Pulmonary artery endothelial cell (primary cell): ENCODE measurements around the gene TP63. TPM values are rescaled to one million over a fixed set of nuclear protein-coding genes. Genes with fewer than 3 reads are reported as not detected.
"Not testable (repeated sequence)": the region's sequence is repeated elsewhere in the genome, so short reads cannot be mapped to it uniquely, and the experiment has no call there.

ENCODE experiments used
- DNase-seq: peaks from one replicate; pipeline ENCODE4 v3.0.0-alpha.2; 2011; ENCODE audit warnings: low read depth, low spot score
- total RNA-seq: library from RNA; depleted of rRNA; stranded (reverse); fragments of >200 nt; gene quantifications from 2 replicates; pipeline ENCODE4 v1.2.3, GENCODE V29; 2014

The TP63 gene
- total RNA-seq, result 0.11 TPM in 1 of 2 replicates, not detected in the other

DNA sequence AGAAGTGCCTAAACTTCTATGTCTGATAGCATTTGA lies at the start of gene TP63:
TSS of gene TP63 (plus strand) at position 17 of the 36 bp plus-strand sequence. CDS start 127 bp downstream, outside the sequence.
- DNase-seq, result no peak

DNA sequence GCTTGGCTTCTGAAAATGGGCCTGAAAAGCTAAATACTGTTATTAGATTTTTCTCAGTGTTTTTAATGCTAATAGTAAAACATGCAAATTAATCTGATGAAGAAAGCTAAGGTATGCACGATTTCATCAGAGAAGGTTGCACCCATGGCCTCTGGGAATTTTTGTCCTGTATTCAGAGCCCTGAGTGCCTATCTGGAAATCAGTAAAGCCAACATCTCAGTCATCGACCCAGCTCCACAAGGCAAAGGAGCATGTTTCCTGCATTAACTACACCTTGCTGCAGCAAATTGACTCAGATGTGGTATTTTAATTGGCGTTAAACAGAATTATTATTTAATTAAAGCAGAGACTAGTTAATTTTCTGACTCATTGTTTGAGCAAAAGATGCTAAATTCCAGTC lies 49.0 kb upstream of the TP63 start:
- no peak for DNase-seq

DNA sequence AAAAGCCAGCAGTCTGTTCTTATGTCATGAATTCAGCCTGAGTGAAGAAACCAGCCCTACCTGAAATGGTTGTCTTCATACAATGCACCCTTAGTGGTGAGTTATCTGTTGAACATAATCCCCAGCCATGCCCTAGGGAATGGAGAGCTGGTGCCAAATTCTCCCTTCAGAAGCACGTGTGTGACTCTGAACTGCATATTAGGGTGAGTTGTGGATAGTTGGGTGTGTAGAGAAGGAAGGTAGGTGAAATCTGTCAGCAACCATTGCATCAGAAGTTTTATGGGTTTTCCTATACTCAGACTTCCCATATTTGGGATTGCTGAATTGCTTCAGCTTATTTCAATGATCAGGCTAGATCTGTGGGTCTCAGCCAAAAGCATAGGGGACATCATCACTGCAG lies 46.5 kb upstream of the TP63 start:
- DNase-seq, result no peak

DNA sequence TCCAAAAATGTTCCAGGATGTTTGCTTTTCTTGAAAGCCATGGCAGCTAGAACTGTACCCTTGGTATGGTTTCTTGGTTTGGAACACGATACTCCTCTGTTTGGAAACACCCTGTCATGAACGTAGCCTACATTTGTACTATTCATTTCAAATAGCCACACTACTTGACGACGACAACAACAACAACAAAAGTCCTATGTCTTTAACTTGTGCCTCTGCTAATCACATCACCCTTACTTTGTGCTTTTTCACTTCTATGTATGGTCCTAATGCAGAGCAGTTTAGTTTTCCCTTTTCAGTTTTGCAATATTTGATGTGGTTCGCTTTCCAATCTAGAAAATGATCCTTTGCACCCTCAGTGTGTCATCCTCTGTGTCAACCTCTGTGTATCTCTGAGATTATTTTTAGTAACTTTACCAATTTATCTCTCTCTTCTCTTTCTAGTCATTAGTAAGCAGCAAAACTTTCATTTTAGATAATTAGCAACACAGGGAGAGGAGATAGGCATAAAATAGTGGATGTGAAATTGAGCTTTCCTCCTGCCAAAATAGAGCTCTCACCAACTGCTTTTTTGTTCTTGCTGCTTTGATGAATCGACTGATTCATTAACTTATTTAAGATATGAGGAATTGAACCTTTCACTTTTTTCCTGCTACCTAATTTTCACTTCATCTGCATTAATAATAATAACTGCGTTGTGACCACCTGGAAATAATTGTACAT lies 44.1 kb upstream of the TP63 start:
- no peak for DNase-seq

DNA sequence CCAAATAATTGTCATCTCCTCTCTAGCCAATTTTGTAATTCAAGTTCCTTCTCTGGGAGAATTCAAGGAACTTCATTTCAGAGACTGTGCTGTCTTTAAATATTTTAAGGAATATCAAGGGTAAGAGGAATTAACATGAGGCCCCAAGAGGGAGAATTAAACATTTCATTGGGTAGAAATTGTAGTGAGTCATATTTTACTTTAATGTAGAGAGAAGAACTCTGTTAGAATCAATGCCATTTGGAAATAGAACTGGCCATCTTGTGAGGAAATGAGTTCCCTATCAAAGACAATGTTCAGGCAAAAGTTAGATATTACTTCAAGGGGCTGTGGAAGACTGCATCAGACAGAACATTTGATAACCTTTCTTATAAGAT lies 43.5 kb upstream of the TP63 start:
- DNase-seq, result no peak

DNA sequence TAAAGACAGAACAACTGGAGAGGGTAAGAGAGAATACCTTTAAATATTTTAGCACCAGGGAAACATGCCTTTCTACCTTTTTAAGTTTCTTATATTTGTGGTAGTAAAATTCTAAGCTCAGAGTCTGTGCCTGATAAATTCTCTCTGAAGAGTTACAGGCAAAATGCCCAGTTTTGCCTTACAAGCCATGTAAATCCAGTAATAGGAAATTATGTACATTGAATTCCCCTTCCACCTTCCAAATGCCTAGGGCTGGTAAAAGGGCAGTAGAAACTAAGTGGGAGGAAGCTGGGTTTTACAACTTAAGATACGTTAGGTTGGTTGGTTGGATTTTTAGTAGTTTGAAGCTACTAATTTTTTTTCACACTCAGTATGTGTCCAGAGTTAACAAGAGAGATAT lies 43.1 kb upstream of the TP63 start:
- no peak for DNase-seq

DNA sequence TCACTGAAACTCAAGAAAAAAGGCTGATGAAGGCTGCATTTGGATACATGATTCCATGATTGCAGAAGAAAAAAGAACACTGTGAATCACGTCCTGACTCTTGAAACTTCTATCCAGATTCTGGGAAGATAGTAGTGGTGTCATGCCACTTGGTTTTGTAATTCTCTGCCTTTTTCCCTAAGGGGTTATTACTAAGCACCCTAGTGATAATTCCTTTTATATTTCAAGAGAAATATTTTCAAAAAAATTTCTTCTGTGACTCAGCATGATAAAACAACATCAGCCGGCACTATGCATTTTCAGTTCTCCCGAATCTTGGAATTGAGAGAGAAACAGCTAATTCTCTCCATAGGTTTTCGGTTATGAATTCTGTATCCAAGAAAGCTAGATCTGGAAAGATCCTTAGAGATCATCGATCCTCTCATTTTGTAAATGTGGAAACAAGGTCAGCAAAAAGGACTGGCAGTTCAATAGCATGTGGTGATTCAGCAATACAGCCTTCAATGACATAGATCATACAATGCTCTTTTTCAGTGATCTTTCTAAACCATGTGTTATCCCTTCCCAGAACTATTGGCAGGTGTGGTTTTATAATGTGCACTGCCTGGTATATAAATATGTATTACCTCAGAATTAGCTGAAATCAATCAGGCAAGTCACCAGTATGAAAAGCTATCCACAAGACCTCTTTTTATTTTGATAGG lies 42.6 kb upstream of the TP63 start:
- DNase-seq, result no peak

DNA sequence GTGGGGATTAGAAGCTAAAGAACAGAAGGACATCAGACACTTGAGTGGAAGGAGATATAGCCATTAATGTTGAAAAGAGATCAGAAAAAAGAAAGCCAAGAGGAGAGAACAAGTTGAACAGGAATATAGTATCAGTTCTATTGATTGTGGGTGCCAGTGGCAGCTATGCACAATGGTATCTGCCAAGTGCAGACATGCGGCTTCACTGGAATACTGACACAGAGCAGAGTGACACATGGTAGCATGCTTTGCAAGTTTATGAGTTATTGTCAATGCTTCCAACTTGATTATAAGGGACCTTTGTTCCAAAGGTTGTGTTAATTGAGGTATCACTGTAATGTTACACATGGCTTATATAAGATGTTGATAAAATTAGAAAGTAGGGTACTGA lies 42.0 kb upstream of the TP63 start:
- DNase-seq, result no peak

DNA sequence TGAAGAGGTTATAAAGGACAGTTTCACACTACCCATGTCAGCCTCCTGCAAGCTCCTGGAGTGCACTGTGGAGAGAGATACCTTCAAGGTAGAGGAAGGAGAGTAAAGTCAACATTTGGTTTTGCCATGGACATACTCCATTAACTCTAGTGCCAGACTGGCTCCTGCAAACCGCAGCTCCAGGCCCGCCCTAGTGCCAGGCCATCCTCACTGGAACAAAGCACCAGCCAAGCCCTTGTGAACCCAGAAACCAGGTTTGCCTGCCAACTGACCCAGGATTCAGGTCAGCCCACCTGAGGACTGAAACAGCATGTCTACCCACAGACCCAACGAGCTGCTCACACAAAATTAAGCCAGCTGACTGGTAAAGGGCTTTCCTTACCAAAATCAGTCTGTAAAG lies 41.0 kb upstream of the TP63 start:
- no peak for DNase-seq

DNA sequence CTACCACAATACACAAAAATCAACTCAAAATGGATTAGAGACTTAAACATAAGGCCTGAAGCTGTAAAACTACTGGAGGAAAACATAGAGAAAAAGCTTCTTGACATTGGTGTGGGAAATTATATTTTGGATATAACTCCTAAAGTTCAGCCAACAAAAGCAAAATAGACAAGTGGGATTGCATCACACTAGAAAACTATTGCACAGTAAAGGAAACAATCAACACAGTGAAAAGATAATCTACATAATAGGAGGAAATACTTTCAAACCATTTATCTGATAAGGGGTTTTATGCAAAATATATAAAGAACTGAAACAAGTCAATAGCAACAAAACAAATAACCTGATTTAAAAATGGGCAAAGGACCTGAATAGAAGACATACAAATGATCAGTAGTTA lies 37.6 kb upstream of the TP63 start:
- DNase-seq, result no peak

DNA sequence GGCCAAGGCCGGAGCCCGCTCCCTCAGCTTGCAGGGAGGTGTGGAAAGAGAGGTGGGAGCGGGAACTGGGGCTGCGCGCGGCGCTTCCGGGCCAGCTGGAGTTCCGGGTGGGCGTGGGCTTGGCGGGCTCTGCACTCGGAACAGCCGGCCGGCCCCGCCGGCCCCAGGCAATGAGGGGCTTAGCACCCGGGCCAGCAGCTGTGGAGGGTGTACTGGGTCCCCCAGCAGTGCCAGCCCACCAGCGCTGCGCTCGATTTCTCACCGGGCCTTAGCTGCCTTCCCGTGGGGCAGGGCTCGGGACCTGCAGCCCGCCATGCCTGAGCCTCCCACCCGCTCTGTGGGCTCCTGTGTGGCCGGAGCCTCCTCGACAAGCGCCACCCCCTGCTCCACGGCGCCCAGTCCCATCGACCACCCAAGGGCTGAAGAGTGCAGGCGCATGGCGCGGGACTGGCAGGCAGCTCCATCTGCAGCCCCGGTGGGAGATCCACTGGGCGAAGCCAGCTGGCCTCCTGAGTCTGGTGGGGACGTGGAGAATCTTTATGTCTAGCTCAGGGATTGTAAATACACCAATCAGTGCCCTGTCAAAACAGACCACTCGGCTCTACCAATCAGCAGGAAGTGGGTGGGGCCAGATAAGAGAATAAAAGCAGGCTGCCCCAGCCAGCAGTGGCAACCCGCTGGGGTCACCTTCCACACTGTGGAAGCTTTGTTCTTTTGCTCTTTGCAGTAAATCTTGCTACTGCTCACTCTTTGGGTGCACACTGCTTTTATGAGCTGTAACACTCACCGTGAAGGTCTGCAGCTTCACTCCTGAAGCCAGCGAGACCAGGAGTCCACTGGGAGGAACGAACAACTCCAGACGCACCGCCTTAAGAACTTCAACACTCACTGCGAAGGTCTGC lies 34.9 kb upstream of the TP63 start:
- not testable (repeated sequence) for DNase-seq

DNA sequence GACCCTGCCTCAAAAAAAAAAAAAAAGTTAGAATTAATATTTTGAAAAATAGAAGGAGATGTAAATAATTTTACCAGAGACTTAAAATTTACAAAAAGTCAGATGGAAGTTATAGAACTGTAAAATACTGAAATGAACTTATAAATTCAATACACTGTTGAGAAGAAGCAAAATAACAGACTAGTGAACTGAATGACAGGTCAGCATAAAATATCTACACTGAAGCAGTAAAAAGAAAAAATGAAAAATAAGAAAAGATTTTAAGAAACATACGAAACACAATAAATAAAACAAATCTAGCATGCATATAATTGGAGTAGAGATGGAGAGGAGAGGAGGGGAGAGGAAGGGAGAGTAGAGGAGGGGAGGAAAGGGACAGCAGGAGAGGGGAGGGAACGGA lies 33.3 kb upstream of the TP63 start:
- no peak for DNase-seq

DNA sequence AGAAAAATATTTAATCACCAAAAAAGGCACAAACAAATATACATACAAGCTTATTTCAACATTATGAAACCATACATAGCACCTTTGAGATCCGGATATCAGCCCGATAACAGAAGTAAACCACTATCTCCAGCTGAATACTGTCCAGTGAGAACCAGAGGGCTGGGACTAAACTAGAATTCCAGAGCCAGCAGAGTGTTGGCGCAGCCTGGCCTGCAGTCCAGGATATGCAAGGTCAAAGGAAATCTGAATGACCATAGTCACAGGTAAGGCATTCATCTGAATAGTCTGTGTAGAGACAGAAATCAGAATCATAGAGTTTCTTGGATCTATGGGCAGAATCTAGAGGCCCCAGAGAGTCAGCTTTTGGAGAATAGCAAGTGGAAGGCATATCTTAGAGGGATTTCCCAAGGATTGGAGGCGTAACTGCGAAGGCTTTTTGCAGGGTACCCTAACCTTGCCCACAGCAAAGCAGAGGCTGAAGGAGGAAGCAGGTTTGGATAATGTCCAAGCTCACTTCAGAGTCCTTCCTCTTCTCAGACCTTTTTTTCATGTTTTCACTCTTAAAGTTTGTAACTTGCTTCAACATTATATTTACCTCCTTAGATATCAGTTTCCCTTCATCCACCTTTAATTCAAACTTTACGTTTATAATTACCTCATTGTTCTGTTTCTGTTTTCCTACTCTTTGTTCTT lies 32.5 kb upstream of the TP63 start:
- no peak for DNase-seq

DNA sequence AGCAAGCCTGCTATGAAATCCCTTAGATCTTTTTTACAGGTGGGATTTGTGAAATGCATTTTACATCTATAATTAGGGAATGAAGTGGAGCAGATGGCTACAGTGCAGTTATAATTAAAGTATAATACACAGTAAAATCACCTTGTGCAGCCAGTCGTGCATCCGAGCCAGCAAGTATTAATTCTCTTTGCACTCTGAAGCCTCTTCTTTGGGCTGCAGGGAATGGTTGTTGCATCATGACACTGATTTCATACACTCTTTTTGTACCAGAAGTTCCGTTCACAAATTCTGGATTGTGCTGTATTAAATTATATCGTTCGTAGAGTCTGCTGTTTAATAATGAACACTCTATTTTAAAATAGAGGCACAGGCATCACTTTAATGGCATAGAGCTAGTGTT lies 28.7 kb upstream of the TP63 start:
- no peak for DNase-seq

DNA sequence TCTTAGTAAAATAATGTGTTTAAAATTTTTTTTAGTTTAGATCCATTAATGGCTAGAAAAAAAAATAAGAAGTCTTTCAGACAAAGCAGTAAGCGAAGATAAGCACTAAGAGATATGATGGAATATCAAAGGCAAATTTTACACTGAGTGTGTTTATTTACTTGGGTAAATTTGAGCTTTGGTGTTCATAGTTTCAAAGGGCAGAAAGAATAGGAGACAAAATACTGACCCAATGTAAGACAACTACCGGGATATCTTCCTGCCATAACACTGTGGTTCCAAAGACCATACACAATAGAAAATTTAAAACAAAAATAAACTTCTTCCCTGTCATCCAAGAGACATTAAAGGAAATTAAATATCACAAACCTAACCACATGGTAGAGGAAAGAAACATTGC lies 25.5 kb upstream of the TP63 start:
- DNase-seq, result no peak

DNA sequence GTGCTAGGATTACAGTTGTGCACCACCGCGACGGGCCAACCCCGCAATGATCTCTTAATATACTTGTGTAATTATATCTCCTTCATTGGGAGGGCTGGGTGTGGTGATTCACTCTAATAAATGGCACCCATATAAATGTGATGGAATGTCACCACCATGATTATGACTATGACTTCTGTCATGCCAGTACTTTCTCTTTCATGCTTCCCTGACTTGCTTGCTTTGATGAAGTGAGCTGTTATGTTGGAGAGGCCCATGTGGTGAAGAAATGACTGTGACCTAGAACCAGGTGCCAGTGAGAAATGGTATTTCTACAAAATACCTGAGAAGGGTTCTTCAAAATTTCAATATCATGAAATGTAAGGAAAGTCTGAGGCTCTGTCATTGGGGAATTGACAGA lies 24.4 kb upstream of the TP63 start:
- DNase-seq, result no peak

DNA sequence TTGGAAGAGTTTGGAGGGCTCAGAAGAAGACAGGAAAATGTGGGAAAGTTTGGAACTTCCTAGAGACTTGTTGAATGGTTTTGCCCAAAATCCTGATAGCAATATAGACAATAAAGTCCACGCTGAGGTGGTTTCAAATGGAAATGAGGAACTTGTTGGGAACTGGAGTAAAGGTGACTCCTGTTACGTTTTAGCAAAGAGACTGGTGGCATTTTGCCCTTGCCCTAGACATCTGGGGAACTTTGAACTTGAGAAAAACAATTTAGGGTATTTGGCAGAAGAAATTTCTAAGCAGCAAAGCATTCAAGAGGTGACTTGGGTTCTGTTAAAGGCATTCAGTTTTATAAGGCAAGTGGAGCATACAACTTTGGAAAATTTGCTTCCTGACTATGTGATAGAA lies 18.5 kb upstream of the TP63 start:
- not testable (repeated sequence) for DNase-seq

DNA sequence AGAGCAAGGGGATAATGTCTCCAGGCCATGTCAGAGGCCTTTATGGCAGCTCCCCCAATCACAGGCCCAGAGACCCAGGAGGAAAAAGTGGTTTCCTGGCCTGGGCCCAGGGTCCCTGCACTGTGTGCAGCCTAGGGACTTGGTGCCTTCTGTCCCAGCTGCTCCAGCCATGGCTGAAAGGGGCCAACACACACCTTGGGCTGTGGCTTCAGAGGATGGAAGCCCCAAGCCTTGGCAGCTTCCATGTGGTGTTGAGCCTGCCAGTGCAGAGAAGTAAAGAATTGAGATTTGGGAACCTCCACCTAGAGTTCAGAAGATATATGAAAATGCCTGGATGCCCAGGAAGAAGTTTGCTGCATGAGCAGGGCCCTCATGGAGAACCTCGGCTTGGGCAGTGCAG lies 18.1 kb upstream of the TP63 start:
- DNase-seq, result no peak

DNA sequence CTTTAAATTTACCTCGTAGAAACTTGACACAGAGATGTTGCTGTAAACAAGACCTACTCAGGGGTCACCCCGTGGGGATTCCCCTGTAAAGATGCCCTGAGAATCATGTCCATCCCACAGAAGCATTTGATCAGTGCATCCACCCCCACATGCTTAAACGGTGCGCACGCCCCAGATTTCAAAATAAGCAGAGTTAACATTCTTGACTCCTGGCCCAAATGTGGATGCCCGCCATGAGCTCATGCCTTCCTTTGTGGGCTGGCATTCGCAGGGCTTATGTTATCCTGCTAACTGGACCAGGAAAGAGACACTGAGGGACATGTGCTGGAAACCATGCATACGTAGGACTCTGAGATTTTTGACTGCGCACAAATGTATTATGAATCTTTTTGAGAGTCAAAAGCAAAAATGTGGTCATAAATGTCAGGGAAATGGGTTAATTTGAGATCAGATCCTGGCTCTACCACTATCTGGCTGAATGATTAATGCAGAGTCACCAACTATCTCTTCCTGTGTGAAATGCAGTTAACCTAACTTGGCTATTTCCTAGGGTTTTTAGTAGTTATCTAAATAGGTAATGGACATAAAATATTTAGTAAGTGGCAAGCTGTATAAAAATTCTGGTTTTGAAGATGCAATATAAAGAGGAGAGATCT lies 9.1 kb upstream of the TP63 start:
- DNase-seq, result no peak

DNA sequence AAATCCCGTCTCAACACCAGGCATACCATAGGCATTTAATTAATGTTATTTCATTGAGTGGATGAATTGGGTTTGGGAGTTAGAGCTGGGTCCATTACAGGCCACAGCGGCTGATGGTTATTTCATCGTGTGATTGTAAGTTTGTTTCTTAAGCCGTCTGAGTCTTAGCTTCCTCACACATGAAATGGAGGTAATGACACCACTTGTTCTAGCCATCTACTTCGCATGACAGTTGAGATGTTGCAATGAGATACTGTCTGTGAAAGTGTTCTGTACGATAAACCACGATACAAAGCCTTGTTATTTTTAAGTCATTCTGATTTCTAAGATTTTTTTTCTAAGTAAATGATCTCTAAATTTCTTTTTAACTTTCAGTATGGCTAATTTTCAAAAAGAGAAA lies 8.6 kb upstream of the TP63 start:
- no peak for DNase-seq

DNA sequence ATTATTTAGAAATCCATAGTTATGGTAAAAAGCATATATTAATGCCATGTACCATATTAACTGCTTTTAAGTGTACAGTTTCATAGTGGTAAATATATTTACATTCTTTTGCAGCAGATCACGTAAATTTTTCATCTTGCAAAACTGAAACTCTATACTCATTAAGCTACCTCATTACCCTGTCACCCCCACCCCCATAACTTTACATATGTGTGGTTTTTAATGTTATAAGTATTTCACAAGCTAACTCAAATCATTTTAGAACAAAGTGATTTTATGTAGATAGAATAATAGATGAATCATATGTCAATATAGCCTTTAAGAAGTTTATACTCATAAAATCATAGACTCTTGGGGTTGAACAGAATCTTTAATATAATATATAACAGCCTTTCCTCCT lies 7.1 kb upstream of the TP63 start:
- DNase-seq, result no peak

DNA sequence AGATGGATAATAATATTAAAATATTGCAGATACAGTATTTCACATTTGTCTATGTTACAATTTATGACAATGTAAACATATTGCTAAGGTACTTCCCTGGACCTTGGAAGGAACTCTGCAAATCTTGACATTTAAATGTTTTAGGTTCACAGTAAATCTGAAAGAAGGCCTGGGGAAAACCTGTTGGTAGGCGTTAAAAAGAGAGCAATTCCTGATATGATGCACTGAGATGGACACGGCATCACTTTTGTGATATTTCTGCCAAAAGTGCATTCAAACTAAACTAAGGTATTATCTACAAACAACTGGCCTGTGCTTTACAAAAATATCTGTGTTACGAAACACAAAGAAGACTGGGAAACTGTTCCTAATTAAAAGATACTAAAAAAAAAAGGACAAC lies 6.1 kb upstream of the TP63 start:
- DNase-seq, result no peak
